ENCODE data around the gene AFM. TPM values are rescaled to one million over a fixed set of nuclear protein-coding genes. Genes with fewer than 3 reads are reported as not detected.
A peak's percentile ranks its signal among the peaks of the same experiment; 100 is the strongest.

The AFM gene, protein sequence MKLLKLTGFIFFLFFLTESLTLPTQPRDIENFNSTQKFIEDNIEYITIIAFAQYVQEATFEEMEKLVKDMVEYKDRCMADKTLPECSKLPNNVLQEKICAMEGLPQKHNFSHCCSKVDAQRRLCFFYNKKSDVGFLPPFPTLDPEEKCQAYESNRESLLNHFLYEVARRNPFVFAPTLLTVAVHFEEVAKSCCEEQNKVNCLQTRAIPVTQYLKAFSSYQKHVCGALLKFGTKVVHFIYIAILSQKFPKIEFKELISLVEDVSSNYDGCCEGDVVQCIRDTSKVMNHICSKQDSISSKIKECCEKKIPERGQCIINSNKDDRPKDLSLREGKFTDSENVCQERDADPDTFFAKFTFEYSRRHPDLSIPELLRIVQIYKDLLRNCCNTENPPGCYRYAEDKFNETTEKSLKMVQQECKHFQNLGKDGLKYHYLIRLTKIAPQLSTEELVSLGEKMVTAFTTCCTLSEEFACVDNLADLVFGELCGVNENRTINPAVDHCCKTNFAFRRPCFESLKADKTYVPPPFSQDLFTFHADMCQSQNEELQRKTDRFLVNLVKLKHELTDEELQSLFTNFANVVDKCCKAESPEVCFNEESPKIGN
- total RNA-seq: not detected in 2 replicates

DNA sequence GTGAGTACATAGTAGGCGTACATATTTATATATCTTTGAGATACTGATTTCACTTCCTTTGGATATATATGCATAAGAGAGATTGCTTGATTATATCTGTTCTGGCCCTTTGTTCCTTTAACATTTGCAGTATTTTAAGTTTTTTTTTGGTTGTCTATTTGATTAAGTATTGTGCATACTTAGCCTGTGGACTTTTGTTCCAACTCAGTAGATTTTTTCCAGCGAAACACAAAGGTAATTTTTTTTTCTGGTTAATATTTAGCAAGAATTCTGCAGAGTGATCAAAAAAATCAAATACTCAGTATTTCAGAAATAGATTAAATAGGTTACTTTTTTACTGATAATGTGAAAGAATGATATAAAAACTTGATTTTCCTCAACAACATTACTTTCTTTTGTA is at the start of gene AFM:
Gene AFM, plus strand, starts transcription at position 388 of the 400 bp plus-strand sequence. CDS start 31 bp downstream, outside the sequence.
- no peak for DNase-seq (ENCODE audit: low read depth, low spot score)

DNA sequence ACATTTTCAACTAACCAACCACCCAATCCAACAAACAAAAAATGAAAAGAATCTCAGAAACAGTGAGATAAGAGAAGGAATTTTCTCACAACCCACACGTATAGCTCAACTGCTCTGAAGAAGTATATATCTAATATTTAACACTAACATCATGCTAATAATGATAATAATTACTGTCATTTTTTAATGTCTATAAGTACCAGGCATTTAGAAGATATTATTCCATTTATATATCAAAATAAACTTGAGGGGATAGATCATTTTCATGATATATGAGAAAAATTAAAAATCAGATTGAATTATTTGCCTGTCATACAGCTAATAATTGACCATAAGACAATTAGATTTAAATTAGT is 49.8 kb upstream of the AFM start:
- no peak for DNase-seq (ENCODE audit: low read depth, low spot score)

DNA sequence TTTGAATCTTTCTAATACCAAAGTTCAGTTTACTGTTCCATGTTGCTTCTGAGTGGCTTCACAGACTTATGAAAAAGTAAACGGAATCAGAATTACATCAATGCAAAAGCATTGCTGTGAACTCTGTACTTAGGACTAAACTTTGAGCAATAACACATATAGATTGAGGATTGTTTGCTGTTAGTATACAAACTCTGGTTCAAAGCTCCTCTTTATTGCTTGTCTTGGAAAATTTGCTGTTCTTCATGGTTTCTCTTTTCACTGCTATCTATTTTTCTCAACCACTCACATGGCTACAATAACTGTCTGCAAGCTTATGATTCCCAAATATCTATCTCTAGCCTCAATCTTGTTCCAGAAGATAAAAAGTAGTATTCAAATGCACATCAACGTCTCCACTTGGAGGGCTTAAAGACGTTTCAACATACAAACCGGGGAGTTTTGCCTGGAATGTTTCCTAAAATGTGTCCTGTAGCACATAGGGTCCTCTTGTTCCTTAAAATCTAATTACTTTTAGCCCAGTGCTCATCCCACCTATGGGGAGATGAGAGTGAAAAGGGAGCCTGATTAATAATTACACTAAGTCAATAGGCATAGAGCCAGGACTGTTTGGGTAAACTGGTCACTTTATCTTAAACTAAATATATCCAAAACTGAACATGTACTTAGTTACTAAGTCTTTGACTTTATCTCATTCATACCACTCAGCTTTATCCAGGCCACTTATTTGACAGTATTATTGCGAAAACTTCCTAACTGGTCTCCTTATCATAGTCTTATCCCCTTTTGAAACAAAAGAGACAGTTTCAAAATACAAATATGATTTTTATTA is 49.2 kb upstream of the AFM start:
- no peak for DNase-seq (ENCODE audit: low read depth, low spot score)

DNA sequence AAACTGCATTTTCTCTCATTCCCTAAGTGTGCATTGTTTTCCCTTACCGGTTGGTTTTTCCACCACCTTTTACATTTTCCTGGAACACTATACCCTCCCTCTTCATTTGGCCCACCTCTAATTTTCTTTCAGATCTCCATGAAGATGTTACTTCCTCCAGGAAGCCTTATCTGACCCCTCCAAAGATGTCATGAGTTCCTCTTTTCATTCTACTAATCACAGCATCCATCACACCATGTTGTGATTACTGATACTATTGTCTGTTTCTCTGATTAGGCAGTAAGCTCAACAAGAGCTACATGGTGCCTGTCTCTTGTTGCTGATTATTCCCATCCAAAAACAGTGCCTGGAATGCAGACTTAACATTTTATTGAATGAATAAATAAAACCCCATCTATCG is 48.4 kb upstream of the AFM start:
- DNase-seq (ENCODE audit: low read depth, low spot score): no peak

DNA sequence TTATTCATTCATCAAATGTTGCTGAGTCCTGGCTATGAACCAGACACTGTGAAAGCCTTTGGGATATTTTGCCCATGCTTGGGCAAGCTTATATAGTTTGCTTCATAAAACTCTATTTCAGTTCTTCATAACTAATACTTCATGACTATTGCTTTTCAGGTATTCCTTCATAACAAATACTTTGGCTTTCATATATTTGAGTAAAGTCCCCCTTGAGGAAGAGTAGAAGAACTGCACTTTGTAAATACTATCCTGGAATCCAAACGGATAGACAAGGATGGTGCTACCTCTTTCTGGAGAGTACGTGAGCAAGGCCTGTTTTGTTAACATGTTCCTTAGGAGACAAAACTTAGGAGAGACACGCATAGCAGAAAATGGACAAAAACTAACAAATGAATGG is 47.2 kb upstream of the AFM start:
- DNase-seq (ENCODE audit: low read depth, low spot score): no peak

DNA sequence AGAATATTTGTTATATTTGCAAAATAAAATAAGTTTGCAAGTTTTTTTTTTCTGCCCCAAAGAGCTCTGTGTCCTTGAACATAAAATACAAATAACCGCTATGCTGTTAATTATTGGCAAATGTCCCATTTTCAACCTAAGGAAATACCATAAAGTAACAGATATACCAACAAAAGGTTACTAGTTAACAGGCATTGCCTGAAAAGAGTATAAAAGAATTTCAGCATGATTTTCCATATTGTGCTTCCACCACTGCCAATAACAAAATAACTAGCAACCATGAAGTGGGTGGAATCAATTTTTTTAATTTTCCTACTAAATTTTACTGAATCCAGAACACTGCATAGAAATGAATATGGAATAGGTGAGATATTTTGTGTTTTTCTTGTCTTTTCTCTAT is 45.6 kb upstream of the AFM start, which contains the start of gene AFP:
Gene AFP, plus strand, starts transcription at position 238 of the 400 bp plus-strand sequence. Its CDS starts 42 bp downstream, at position 280.
- no peak for DNase-seq (ENCODE audit: low read depth, low spot score)

DNA sequence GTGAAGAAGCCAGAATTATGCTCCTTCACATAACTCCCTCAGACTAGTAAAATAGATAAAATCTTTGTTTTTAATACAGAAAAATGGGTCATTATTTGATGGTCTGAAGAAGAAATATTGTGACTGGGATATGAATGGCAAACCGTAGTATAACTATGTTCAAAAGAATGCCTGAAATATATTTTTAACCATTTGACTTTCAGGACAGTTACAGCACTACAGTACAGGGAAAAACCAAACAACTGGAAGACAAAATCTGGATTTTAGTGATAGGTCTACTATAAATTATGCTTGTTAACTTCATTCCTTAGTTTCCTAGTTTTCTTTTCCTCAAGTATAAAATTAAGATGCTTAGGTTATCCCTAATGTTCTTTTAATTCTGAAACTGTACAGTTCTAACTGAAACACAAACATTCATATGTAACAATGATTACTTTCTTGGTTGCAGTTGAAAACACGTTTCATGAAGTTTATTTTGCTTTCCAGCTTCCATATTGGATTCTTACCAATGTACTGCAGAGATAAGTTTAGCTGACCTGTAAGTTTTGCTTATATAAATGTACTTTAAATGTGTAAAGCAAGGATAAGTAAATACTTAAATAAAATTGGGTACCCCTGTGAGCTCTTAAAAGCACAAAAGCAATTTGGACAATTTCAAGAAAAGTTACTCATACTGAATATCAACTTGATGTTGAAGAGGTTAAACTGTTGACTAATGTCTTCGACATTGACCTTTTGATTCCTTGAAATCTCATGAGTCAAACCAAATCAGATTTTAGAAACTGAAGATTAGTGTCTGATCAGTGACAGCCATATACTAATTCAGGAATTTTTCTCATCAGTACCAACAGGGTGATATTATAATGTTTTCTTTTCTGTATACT is 44.6 kb upstream of the AFM start:
- no peak for DNase-seq (ENCODE audit: low read depth, low spot score)

DNA sequence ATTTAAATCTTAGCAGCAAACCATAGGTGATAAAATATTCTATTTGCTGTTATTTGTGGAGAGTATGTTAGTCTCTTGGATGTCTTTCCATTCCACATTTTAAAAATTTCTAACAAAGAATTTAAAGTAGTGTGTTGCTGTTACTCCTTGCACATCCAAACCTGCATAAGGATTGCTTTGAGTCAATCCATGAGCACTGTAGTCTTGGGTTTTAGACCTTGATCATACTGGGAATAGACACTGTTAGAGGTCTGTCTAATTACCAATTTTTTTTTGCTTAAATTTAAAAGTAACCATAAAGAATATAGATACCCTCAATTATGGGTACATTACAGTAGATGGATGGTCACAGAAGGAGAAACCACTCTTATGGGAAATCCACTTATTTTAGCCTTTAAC is 44.0 kb upstream of the AFM start:
- DNase-seq (ENCODE audit: low read depth, low spot score): no peak

DNA sequence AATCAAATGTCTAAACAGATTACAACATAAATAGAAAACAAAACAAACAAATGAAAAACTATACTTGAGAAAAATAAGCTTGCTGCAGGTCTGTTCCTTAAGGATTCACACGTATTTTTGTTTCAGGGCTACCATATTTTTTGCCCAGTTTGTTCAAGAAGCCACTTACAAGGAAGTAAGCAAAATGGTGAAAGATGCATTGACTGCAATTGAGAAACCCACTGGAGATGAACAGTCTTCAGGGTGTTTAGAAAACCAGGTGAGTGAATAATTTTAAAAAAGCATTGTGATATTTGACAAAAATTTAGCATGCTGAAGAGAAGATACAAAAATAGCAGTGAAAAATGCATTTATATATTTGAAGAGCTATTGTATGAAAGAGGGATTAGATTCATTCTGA is 43.5 kb upstream of the AFM start:
- DNase-seq (ENCODE audit: low read depth, low spot score): no peak

DNA sequence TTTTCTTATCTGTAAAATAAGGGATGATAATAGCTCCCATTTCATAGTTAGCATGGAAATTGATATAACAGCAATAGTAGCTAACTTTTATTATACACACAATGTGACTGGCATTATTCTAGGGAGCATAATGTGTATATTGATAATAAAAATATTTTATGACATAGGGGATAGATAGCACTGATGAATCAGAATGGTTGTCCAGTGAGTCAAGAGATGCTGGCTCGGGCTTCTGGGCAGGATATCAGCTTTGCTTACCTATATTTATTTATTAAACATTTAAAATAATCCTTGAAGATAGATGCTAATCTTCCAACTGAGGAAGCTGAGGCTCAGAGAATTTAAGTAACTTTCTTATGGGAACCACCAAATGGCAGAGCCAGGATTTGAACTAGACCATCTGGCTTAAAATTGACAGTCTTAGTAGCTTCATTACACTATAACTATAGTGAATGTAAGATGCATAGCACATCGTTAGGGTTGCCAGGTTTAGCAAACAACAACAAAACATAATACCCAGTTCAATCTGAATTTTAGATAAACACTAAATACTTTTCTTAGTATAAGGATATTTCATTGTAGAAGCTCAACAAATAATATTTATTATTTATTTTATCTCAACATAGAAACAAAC is 42.8 kb upstream of the AFM start:
- DNase-seq (ENCODE audit: low read depth, low spot score): no peak

DNA sequence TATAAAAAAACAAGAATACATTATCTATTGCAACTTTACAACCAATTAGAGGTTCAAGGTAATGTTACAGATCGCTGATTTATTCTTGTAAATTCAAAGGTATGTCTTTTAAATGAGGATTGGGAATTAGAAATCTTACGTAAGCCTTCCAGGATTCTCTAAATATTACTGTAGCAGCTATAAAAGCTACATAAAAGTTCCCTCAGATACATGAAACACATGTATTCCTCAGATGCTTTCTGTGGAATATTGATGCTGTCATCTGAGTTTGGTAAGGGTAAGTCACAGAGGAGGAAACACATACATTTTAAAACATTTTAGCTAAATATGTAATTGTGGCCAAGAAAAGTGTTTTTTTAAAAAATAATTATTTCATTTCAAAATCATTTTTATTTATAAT is 42.1 kb upstream of the AFM start:
- no peak for DNase-seq (ENCODE audit: low read depth, low spot score)

DNA sequence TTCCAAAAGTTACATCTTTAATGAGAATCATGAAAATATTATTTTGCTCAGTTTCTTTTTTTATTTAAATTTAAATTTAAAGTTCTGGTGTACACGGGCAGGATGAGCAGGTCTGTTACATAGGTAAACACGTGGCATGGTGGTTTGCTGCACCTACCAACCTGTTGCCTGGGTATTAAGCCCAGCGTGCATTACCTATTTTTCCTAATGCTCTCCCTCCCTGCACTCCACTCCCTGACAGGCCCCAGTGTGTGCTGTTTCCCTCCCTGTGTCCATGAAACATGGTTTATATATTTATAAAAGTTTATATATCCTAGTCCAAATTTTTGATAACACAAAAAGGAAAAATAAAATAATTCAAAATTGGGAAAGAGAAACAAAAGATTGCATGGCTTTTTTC is 41.6 kb upstream of the AFM start:
- no peak for DNase-seq (ENCODE audit: low read depth, low spot score)

DNA sequence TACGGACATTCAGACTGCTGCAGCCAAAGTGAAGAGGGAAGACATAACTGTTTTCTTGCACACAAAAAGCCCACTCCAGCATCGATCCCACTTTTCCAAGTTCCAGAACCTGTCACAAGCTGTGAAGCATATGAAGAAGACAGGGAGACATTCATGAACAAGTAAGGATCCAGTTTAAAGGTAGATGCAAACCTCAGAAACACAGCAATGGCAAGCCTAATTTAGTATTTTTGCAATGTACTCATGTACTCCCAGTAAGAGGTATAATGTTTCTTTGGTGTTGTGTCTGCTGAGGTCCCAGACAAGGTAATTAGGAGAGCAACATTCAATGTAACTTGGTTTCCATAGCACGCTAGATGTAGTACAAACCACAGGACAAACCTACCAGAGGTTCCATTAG is 40.9 kb upstream of the AFM start:
- DNase-seq (ENCODE audit: low read depth, low spot score): no peak

DNA sequence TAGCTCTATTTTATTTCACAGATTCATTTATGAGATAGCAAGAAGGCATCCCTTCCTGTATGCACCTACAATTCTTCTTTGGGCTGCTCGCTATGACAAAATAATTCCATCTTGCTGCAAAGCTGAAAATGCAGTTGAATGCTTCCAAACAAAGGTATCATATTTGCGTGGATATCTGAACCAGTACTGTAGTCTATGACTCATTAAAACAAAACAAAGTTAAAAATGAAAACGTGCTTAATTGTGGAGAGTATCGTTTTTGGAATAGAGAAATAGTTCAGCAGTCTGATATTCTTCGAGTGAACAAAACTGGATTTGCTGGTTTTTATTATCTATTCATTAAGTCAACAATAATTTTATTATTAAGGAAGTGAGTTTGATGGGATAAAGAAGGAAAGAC is 39.3 kb upstream of the AFM start:
- DNase-seq (ENCODE audit: low read depth, low spot score): no peak

DNA sequence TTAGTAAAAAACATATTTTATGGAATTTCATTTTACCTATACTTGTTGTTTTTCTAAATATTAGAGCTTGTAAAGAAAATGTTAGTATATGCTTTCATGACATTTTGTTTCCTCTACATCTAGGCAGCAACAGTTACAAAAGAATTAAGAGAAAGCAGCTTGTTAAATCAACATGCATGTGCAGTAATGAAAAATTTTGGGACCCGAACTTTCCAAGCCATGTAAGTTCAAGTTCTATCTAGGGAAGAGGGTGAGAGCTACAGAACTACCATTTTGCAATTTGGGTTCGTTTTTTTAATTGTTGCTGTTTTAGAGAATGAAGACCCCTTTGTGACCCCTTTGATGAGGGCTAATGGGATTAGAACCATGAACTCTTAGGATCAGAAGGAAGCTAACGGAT is 38.3 kb upstream of the AFM start:
- no peak for DNase-seq (ENCODE audit: low read depth, low spot score)

DNA sequence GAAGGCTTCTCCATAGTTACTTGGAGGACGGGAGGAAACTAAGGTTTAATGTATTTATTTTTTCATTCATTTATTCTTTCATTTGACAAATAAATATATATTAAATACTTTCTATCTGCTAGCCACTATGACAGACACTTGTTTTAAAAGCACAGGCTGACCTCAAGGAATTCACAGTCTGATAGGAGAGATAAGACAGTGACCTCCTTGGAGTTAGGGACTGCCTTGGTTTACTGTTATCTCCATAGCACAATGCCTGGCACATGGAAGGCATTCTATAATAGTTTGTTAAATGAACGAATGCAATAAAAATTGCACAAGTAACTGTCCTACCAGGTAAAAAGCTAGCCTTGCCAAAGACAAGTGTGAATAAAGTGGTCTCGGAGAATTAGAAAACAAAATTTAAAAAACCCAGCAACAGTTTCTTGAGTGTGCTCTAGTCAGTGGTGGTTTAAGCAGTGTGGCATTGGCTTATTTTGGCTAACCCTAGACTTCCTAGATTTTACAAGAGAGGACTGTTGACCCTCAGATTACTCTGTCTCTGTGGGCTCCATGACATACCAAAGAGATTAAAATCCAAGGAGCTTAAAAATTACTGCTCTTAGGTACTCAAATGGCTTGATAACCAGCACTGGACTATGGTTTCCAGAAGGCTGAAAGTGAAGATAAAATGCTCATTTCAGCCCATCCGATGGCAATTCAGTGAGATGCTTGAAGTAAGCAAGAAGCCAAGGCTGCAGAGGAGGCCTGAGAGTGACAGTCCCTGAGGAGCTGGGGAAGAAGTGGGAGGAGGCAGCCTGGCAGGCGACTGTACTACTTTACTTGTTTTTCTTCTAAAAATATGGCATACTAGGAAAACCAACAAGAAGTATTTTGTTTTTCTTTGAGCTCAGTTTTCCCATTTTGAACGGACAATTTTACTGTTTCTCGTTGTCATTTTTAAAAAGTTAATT is 35.9 kb upstream of the AFM start:
- DNase-seq (ENCODE audit: low read depth, low spot score): no peak

DNA sequence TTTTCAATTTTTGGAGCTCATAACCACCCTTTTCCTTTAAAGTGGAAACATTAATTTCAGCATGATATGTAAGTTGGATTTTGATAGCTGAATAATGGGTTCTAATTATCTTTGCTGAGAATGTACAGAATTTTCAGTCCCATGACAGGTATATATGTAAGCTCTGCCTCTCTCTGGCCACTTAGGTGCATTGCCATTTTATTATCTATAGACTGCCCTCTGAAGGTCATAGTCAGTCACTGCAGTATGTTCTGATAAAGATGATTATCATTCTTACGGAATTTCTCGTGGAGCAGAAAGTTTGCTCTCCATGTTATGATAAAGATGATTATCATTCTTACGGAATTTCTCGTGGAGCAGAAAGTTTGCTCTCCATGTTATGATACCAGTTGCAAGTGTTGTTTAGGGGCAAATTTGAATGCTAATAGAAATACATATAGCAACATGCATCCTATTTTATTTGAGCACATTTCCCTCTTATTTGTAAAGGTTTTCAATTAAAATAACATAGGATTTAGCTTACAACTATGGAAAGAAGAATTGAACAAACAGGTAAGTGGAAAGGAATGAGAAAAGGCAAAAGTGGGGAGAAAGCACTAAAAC is 35.1 kb upstream of the AFM start:
- peak; percentile 7 for DNase-seq (ENCODE audit: low read depth, low spot score)

DNA sequence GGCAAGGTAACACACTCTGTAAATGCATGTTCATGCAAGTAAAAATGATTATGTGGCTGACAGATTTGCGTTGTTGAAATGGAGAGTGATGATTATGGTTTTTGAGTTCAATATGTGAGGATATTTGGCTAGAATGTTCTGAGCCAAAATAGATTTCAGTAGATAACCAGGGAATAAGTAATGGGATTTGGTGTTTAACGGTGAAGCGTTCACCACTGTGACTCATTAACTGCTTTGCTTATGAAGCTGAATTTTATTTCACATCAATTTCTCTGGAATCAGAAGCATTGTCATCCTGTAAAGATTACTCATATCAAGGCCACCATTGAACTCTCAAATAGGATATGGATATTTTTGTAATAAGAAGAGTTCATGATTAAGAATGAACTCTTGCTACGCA is 33.9 kb upstream of the AFM start:
- no peak for DNase-seq (ENCODE audit: low read depth, low spot score)
